GM18870 (cell line): Measurements from ENCODE around the gene PDS5B.

Source experiments
- ATAC-seq: cut with Tn5 transposase; IDR thresholded peaks from one replicate; pipeline ENCODE4 v1.9.1; 2021; ENCODE audit warnings: moderate library complexity; ENCODE audit not compliant: unreplicated experiment

PDS5B gene

DNA sequence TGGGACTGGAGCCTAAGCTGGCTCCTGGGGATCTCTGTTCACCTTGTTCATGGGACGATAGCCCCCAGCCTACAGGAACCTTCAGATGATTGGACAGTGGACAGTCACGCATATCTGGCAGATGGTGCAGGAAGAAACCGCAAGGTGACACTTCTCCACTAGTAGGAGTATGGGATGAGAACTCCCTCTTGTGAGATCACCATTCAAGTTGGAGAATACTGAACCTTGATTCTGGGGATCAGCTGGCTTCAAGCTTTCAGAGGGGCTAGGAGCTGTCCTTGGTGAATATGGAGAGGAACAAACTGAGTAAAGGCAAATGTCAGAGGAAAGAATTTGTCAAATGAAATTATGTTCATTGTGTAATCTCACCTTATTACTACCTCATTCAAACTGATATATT is 204.5 kb downstream of the PDS5B start:
- ATAC-seq = no peak

DNA sequence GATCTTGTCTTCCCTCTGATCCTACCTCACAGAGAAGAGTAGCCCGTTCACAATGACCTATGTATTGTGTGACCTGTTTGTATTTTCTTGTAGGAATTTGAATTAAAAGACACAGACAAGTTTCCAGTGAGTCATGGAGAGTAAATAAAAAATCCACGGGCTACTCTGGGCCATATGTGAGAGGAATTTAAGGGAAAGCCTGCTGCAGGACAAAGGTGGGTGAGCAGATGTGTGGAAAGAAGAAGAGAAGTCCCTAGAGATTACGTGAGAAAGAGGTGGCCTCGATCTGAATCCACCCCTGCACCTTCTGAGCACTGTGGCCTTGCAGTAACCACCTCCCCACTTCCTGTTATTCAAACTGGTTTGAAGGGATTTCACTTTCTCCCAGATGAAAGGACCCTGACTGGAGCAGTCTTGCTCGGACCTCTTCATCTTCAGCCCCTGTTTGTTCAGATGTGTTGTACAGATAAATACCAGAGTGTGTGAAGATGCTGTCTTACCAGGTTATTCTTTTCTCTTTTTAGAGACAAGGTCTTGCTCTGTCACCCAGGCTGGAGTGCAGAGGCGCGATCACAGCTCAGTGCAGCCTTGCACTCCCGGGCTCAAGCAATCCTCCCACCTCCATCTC is 205.4 kb downstream of the PDS5B start:
- ATAC-seq = peak; percentile 79

DNA sequence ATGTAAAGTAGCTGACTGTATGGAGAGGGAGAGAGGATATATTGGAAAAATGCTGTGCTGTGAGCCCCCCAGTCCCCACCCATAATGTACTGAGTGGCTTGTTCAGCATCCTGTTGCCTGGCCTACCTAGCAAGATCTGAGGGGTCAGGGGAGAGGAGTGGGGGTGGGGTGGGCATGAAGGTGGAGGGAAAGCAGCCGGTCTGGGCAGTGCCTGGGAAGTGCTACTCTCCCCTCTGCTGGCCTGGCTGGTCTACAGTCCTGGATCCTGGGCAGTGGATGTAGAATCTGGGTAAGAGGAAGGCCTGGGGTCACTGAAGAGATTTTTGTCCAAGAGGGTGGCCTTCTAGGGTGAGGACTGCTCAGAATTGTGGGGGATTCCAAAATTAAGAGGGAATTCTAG is 210.5 kb downstream of the PDS5B start:
- ATAC-seq = no peak

DNA sequence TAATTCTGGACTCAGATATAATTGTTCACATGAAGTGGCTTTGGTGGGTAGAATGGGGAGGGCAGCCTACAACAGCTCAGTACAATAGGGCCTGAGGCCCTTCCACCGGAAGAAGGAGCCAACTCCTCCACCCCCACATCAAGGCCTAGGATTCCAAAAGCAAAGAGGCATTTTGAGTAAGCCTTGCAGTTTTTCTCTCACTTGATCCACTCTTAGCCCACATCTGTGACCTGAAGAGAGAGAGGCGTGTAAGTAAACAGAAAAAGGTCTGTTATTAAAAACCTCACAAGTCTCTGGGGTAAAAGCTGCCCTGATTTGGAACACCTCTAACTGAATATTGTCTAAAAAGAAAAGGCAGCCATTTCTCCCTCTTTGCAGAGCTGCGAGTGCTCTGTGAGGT is 215.9 kb downstream of the PDS5B start:
- no peak for ATAC-seq

DNA sequence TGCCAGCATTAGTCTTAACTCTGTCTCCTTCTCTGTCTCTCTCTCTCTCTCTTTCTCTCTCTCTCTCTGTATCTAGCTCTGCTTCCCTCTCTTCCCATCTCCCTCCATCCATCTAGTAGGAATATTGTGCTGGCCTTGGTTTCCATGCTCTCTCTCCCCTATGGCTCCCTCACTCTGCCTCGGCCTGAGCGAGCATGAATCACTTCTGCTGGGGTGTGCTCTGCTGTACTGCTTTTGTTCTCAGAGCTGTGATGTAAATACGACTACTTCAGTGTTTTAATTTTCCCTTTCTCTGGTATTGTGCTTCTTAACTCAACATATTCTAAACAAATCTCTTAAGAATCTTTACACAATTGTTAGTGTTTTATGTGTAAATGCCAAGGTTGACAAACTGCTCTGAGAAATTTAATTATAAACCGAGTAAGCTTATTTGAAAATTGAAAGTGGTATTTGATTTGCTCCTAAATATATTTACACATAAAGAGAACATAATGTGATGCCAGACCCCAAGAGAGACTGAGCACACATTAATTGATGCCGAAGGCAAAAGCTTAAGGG is 218.5 kb downstream of the PDS5B start:
- ATAC-seq = no peak

DNA sequence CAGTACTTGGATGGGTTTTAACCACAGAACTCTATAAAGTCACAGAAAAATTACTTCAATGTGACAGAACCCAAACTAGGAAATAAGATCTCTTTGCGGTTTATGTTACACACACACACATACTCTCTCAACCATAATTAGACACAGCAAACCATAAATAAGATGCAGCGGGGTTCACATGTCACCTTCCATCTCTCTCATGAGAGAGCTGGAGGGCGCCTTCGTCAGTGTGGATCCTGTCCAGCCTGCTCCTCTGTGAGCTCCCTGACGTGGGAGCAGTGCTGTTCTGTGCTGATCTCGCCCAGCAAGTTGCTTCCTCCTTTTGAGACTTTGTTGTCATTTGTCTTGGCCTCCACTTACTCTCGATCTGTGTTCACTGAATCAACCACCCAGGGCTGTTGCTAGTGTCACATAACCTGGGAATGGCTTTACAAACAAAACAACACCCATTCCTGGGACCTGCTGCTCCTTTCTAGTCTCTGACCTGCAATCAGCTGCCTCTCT is 225.1 kb downstream of the PDS5B start:
- peak; percentile 63 for ATAC-seq

DNA sequence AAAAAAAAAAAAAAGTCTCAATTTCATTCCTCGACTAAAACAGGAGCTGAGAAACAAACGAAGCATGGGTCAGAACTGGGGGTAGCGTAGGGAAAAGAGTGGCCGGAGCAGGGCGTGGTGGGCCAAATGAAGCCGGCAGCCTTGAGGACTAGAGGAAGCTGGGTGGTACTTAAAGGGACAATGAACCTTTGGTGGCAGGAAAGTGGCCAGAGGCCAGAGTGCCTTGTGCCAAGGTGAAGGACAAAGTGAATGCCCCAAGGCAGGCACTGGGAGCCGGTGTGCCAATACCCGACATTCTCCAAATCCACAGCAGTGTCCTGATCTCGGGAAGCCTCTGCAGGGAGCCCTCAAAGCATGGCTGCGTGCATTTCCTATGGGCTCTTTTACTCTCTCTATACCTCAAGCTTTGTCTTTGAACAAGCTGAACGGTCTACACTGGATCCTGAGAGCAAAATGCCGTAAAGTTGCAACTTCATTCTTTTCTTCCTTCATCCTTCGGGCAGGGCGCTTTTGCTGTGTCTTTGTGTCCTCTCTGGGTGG is 235.0 kb downstream of the PDS5B start:
- ATAC-seq = no peak

DNA sequence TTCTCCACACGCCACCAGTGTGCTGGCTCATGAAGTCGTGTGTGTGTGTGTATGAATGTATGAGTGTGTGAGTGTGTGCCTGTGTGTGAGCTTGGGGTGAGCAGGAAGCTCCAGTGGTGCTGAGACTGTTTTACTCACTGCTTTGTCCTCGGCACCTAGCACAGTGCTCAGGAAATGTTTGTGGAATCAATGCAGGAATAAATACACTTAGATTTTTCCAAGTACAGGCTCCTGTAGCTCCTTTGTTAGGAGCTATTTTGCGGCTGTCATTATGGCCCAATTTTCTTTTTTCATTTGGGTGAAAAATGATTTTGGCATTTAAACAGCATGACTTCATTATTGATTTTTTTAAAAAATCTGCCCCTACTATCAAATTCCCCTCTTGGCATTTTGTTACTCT is 236.5 kb downstream of the PDS5B start:
- no peak for ATAC-seq

DNA sequence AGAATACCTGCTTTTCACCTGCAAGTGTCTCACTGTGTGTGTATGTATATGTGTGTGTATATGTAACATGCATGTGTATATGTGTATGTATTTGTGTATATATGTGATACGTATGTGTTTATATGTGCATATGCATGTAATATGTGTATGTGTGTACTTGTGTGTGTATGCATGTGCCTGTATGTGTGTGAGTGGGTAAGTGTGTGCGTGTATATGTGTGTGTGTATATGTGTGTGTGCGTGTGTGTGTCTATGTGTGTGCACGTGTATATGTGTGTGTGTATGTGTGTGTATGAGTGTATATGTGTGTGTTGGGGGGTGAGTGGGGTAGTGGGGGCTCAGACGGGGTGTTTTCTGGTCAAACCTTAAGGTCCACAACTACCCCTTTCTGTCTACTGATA is 237.3 kb downstream of the PDS5B start:
- ATAC-seq = no peak

DNA sequence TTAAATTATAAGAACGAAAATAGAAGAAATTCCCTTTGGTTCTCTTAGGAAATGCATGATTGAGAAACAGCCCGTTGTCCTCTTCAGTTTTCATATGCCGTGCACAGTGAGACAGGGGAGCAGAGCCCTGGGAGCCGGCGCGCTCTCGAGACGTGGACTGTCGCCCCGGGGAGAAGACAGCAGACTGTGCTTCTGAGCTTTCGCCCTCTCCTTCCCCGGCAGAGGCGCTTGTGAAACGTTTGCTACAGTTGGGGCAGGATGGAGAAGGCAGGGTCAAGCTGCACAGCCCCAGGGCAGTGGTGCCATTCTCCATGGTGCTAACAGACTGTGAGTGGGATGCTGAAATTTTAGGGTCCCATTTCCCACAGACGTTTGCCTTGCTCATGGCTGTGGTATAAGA is 237.8 kb downstream of the PDS5B start:
- no peak for ATAC-seq

DNA sequence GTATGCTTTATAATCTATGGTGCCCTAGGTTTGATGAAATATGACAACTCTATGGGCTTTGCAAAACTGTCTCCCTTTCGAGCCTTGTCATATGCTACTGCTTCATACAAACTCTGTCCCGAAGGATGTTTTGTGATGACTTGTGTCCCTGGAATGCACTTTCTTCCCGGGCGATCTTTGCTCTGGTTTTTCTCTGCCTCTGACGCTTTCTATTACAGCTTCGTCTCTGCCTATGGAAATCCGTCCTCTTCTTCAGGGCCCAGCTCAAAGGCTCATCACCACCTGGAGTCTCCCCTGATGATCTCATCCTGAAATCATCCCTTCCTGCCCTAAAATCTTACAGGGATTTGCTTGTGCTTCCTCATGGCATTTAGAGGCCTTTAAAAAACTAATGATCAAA is 238.4 kb downstream of the PDS5B start:
- no peak for ATAC-seq

DNA sequence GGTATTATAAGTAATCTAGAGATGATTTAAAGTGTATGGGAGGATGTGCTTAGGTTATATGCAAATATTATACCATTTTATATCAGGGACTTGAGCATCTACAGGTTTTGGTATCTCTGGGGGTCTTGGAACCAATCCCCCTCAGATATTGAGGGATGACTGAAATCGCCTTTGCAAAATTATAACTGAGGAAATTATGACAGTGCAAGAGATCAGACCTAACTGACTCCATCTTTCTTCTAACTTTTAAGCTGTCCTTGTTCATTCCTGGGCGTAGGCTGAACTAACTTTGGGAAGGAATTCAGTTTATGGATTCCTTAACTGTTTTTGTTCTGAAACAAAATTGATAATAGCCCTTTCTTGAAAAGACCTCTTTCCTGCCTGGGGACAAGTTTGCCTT is 239.2 kb downstream of the PDS5B start:
- ATAC-seq = no peak

DNA sequence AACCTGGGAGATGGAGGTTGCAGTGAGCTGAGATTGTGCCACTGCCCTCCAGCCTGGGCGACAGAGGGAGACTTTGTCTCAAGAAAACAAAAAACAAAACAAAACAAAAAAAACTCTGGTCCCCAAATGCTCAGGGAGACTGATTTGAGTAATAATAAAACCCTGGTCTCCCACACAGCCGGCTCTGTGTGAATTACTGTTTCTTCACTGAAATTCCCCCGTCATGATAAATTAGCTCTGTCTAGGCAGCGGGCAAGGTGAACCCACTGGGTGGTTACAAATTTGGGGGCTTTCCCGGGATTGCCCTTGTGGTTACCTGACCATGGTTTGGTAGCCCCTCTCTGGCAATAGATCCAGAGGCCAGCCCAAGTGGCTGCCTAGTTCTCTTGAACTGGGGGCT is 240.1 kb downstream of the PDS5B start:
- ATAC-seq = peak; percentile 66
